GM23338 (cell line): Measurements from ENCODE around the gene MRPL38. TPM values are rescaled to one million over a fixed set of nuclear protein-coding genes. Genes with fewer than 3 reads are reported as not detected.

Source experiments
- ATAC-seq: fragments of 200-7000 bp; cut with Tn5 transposase; 3 replicates; pipeline ENCODE4 v1.9.1; 2020
- DNase-seq: peaks from one replicate; pipeline ENCODE4 v3.0.0-alpha.2; 2015; ENCODE audit warnings: low spot score
- H2AFZ ChIP-seq: fragments of 200-600 bp; sonication (generic); 2 replicates; pipeline ENCODE4 v1.8.0; 2016; ENCODE audit warnings: antibody characterized with exemption, mild to moderate bottlenecking, moderate library complexity
- H3F3A ChIP-seq: fragments of 200-600 bp; sonication (generic); replicated peaks from 2 replicates; pipeline ENCODE4 v1.8.0; 2017; ENCODE audit warnings: antibody characterized with exemption, mixed run types, low read depth
- H3K27ac ChIP-seq: fragments of 200-600 bp; sonication (generic); 2 replicates; pipeline ENCODE4 v1.6.1; 2016; ENCODE audit warnings: low read depth
- H3K27me3 ChIP-seq: fragments of 200-600 bp; sonication (generic); 2 replicates; pipeline ENCODE4 v1.8.0; 2016; ENCODE audit warnings: mild to moderate bottlenecking, mixed run types, moderate library complexity; ENCODE audit not compliant: insufficient read depth
- H3K36me3 ChIP-seq: fragments of 200-600 bp; sonication (generic); 2 replicates; pipeline ENCODE4 v1.8.0; 2016; ENCODE audit warnings: mild to moderate bottlenecking; ENCODE audit not compliant: insufficient read depth
- H3K4me1 ChIP-seq: fragments of 200-600 bp; sonication (generic); 2 replicates; pipeline ENCODE4 v1.8.0; 2016; ENCODE audit warnings: mild to moderate bottlenecking, moderate library complexity; ENCODE audit not compliant: insufficient read depth
- H3K4me2 ChIP-seq: fragments of 200-600 bp; sonication (generic); 2 replicates; pipeline ENCODE4 v1.7.1; 2017; ENCODE audit warnings: mixed run types
- H3K4me3 ChIP-seq: fragments of 200-600 bp; sonication (generic); 2 replicates; pipeline ENCODE4 v1.6.1; 2016; ENCODE audit warnings: mixed run types
- H3K79me2 ChIP-seq: fragments of 200-600 bp; sonication (generic); replicated peaks from 2 replicates; pipeline ENCODE4 v1.8.0; 2017; ENCODE audit warnings: mild to moderate bottlenecking; ENCODE audit not compliant: insufficient read depth
- H3K9me2 ChIP-seq: fragments of 200-600 bp; sonication (generic); 2 replicates; pipeline ENCODE4 v1.8.0; 2017; ENCODE audit not compliant: insufficient read depth
- H4K20me1 ChIP-seq: fragments of 200-600 bp; sonication (generic); replicated peaks from 2 replicates; pipeline ENCODE4 v1.8.0; 2017; ENCODE audit warnings: mild to moderate bottlenecking; ENCODE audit not compliant: insufficient read depth
- H3K27ac Mint-ChIP-seq: 2 replicates; pipeline ENCODE4 v1.8.0; 2020; ENCODE audit warnings: inconsistent platforms, mild to moderate bottlenecking, moderate library complexity, mixed read lengths
- H3K27me3 Mint-ChIP-seq: 3 replicates; pipeline ENCODE4 v1.8.0; 2022; ENCODE audit warnings: low read depth, mild to moderate bottlenecking, moderate library complexity, mixed read lengths, inconsistent platforms; ENCODE audit not compliant: insufficient read depth, poor library complexity
- H3K36me3 Mint-ChIP-seq: 3 replicates; pipeline ENCODE4 v1.8.0; 2021; ENCODE audit warnings: low read depth, mild to moderate bottlenecking, inconsistent platforms, moderate library complexity, mixed read lengths
- H3K4me1 Mint-ChIP-seq: 3 replicates; pipeline ENCODE4 v1.8.0; 2020; ENCODE audit warnings: mild to moderate bottlenecking, inconsistent platforms, mixed read lengths
- H3K4me3 Mint-ChIP-seq: 3 replicates; pipeline ENCODE4 v1.8.0; 2021; ENCODE audit warnings: moderate library complexity, mild to moderate bottlenecking, inconsistent platforms, mixed read lengths
- H3K9me3 Mint-ChIP-seq: 3 replicates; pipeline ENCODE4 v1.8.0; 2020; ENCODE audit warnings: moderate library complexity, mild to moderate bottlenecking, inconsistent platforms, mixed read lengths
- CREB1 ChIP-seq: fragments of 250-450 bp; sonication (Bioruptor Pico); IDR thresholded peaks from 2 replicates; pipeline ENCODE4 v1.5.0; 2020; ENCODE audit warnings: low read depth, mild to moderate bottlenecking, moderate library complexity
- EZH2 ChIP-seq: fragments of 200-600 bp; sonication (generic); IDR thresholded peaks from one replicate; pipeline ENCODE4 v1.8.0; 2017; ENCODE audit warnings: antibody characterized with exemption, mild to moderate bottlenecking, low read depth; ENCODE audit not compliant: unreplicated experiment
- EZH2phosphoT487 ChIP-seq: fragments of 200-600 bp; sonication (generic); IDR thresholded peaks from one replicate; pipeline ENCODE4 v1.8.1; 2018; ENCODE audit warnings: antibody characterized with exemption; ENCODE audit not compliant: unreplicated experiment
- JUNB ChIP-seq: IDR thresholded peaks from one replicate; pipeline ENCODE4 v1.6.1; 2016; ENCODE audit warnings: antibody characterized with exemption; ENCODE audit not compliant: unreplicated experiment
- NANOG ChIP-seq: IDR thresholded peaks from 2 replicates; pipeline ENCODE4 v1.6.1; 2016; ENCODE audit warnings: antibody characterized with exemption, borderline replicate concordance
- POLR2AphosphoS5 ChIP-seq: IDR thresholded peaks from 2 replicates; pipeline ENCODE4 v1.6.1; 2016; ENCODE audit warnings: antibody characterized with exemption, low read depth
- STAT1 ChIP-seq: IDR thresholded peaks from one replicate; pipeline ENCODE4 v1.6.1; 2016; ENCODE audit warnings: antibody characterized with exemption; ENCODE audit not compliant: unreplicated experiment
- ZNF114 ChIP-seq: fragments of 250-450 bp; sonication (Bioruptor Pico); IDR thresholded peaks from 2 replicates; pipeline ENCODE4 v1.5.0; 2020; ENCODE audit warnings: mild to moderate bottlenecking, moderate library complexity
- ZNF331 ChIP-seq: fragments of 250-450 bp; sonication (Bioruptor Pico); IDR thresholded peaks from 2 replicates; pipeline ENCODE4 v1.5.0; 2020; ENCODE audit warnings: low read depth, mild to moderate bottlenecking, moderate library complexity
- polyA plus RNA-seq: library from polyadenylated mRNA; unstranded; fragments of >200 nt; fragmentation: Nextera tagmentation; extraction: Ambion mirVana; gene quantifications from 2 replicates; pipeline ENCODE4 v1.2.1, GENCODE V29; 2016
- total RNA-seq: library from RNA; depleted of rRNA; stranded (reverse); fragments of >200 nt; shearing (Covaris generic); gene quantifications from 2 replicates; pipeline ENCODE4 v1.2.3, GENCODE V29; 2014
- TF ChIP-seq, protein P1 (sequence below): IDR thresholded peaks from 2 replicates; pipeline ENCODE4 v1.6.1; 2016; ENCODE audit warnings: antibody characterized with exemption
- TF ChIP-seq, protein P2 (sequence below): fragments of 250-450 bp; sonication (Bioruptor Pico); IDR thresholded peaks from 2 replicates; pipeline ENCODE4 v1.5.0; 2020; ENCODE audit warnings: mild to moderate bottlenecking, moderate library complexity
- TF ChIP-seq, protein P3 (sequence below), 2 experiments: fragments of 200-600 bp in 1 of 2; sonication (generic) in 1 of 2; conservative IDR thresholded peaks; 2 replicates each; pipeline versions ENCODE4 v1.5.1 to v1.6.1; 2016 to 2017; ENCODE audit warnings: antibody characterized with exemption in 2 of 2, low read depth in 2 of 2, mild to moderate bottlenecking in 2 of 2, moderate library complexity in 1 of 2
- TF ChIP-seq, protein P4 (sequence below): IDR thresholded peaks from one replicate; pipeline ENCODE4 v1.6.1; 2018; ENCODE audit warnings: antibody characterized with exemption; ENCODE audit not compliant: unreplicated experiment

The MRPL38 gene
- total and polyA plus RNA-seq, 2 experiments from 2014 or later = 63.6 to 90.0 TPM

GRCh38 chr17:75872434-75873351 is 32.0 kb downstream of the MRPL38 start:
- Histone ChIP-seq H3K4me3 (no peak overlapping the region), H3K4me2 (0 out of 2 replicates have a peak overlapping the region, but pooled peaks have one; percentile 26), H3K36me3 (no peaks in the 10 kb centered on the region), H3K27ac (peak overlapping the region; percentile 63), H3K9me2 (no peaks in the 10 kb centered on the region), H3K79me2 (no peaks in the 10 kb centered on the region), H3K4me1 (peaks cover 16% of the 10 kb centered on the region; the same call in 1 of the 2 replicates), H3K27me3 (peaks cover 17% of the 10 kb centered on the region), H4K20me1 (no peaks in the 10 kb centered on the region), H3F3A (peaks cover 16% of the 10 kb centered on the region), H2AFZ (peak overlapping the region; percentile 87)
- Mint-ChIP-seq H3K27ac (no peak overlapping the region), H3K9me3 (no peaks in the 10 kb centered on the region), H3K4me3 (no peak overlapping the region), H3K27me3 (peaks cover 28% of the 10 kb centered on the region), H3K4me1 (peaks cover 26% of the 10 kb centered on the region), H3K36me3 (no peaks in the 10 kb centered on the region)
- ATAC-seq (no peak), DNase-seq (peak; percentile 68)
- no peak for TF ChIP-seq STAT1
- TF ChIP-seq, protein P1, sequence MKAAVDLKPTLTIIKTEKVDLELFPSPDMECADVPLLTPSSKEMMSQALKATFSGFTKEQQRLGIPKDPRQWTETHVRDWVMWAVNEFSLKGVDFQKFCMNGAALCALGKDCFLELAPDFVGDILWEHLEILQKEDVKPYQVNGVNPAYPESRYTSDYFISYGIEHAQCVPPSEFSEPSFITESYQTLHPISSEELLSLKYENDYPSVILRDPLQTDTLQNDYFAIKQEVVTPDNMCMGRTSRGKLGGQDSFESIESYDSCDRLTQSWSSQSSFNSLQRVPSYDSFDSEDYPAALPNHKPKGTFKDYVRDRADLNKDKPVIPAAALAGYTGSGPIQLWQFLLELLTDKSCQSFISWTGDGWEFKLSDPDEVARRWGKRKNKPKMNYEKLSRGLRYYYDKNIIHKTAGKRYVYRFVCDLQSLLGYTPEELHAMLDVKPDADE = no peak
- no peak for TF ChIP-seq EZH2phosphoT487
- TF ChIP-seq ZNF114 (CRISPR knock-in tag) = no peak
- TF ChIP-seq POLR2AphosphoS5 = no peak
- no peak for TF ChIP-seq JUNB
- TF ChIP-seq, protein P2, sequence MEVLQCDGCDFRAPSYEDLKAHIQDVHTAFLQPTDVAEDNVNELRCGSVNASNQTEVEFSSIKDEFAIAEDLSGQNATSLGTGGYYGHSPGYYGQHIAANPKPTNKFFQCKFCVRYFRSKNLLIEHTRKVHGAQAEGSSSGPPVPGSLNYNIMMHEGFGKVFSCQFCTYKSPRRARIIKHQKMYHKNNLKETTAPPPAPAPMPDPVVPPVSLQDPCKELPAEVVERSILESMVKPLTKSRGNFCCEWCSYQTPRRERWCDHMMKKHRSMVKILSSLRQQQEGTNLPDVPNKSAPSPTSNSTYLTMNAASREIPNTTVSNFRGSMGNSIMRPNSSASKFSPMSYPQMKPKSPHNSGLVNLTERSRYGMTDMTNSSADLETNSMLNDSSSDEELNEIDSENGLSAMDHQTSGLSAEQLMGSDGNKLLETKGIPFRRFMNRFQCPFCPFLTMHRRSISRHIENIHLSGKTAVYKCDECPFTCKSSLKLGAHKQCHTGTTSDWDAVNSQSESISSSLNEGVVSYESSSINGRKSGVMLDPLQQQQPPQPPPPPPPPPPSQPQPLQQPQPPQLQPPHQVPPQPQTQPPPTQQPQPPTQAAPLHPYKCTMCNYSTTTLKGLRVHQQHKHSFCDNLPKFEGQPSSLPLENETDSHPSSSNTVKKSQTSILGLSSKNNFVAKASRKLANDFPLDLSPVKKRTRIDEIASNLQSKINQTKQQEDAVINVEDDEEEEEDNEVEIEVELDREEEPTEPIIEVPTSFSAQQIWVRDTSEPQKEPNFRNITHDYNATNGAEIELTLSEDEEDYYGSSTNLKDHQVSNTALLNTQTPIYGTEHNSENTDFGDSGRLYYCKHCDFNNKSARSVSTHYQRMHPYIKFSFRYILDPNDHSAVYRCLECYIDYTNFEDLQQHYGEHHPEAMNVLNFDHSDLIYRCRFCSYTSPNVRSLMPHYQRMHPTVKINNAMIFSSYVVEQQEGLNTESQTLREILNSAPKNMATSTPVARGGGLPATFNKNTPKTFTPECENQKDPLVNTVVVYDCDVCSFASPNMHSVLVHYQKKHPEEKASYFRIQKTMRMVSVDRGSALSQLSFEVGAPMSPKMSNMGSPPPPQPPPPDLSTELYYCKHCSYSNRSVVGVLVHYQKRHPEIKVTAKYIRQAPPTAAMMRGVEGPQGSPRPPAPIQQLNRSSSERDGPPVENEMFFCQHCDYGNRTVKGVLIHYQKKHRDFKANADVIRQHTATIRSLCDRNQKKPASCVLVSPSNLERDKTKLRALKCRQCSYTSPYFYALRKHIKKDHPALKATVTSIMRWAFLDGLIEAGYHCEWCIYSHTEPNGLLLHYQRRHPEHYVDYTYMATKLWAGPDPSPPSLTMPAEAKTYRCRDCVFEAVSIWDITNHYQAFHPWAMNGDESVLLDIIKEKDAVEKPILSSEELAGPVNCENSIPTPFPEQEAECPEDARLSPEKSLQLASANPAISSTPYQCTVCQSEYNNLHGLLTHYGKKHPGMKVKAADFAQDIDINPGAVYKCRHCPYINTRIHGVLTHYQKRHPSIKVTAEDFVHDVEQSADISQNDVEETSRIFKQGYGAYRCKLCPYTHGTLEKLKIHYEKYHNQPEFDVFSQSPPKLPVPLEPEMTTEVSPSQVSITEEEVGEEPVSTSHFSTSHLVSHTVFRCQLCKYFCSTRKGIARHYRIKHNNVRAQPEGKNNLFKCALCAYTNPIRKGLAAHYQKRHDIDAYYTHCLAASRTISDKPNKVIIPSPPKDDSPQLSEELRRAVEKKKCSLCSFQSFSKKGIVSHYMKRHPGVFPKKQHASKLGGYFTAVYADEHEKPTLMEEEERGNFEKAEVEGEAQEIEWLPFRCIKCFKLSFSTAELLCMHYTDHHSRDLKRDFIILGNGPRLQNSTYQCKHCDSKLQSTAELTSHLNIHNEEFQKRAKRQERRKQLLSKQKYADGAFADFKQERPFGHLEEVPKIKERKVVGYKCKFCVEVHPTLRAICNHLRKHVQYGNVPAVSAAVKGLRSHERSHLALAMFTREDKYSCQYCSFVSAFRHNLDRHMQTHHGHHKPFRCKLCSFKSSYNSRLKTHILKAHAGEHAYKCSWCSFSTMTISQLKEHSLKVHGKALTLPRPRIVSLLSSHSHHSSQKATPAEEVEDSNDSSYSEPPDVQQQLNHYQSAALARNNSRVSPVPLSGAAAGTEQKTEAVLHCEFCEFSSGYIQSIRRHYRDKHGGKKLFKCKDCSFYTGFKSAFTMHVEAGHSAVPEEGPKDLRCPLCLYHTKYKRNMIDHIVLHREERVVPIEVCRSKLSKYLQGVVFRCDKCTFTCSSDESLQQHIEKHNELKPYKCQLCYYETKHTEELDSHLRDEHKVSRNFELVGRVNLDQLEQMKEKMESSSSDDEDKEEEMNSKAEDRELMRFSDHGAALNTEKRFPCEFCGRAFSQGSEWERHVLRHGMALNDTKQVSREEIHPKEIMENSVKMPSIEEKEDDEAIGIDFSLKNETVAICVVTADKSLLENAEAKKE (CRISPR knock-in tag) = no peak
- TF ChIP-seq, protein P3, sequence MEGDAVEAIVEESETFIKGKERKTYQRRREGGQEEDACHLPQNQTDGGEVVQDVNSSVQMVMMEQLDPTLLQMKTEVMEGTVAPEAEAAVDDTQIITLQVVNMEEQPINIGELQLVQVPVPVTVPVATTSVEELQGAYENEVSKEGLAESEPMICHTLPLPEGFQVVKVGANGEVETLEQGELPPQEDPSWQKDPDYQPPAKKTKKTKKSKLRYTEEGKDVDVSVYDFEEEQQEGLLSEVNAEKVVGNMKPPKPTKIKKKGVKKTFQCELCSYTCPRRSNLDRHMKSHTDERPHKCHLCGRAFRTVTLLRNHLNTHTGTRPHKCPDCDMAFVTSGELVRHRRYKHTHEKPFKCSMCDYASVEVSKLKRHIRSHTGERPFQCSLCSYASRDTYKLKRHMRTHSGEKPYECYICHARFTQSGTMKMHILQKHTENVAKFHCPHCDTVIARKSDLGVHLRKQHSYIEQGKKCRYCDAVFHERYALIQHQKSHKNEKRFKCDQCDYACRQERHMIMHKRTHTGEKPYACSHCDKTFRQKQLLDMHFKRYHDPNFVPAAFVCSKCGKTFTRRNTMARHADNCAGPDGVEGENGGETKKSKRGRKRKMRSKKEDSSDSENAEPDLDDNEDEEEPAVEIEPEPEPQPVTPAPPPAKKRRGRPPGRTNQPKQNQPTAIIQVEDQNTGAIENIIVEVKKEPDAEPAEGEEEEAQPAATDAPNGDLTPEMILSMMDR (conservative IDR thresholded peaks at IDR 0.05; ENCODE audit: low read depth in 2 of 2) = no peak
- TF ChIP-seq CREB1 = no peak
- no peak for TF ChIP-seq ZNF331 (CRISPR knock-in tag)
- TF ChIP-seq, protein P4, sequence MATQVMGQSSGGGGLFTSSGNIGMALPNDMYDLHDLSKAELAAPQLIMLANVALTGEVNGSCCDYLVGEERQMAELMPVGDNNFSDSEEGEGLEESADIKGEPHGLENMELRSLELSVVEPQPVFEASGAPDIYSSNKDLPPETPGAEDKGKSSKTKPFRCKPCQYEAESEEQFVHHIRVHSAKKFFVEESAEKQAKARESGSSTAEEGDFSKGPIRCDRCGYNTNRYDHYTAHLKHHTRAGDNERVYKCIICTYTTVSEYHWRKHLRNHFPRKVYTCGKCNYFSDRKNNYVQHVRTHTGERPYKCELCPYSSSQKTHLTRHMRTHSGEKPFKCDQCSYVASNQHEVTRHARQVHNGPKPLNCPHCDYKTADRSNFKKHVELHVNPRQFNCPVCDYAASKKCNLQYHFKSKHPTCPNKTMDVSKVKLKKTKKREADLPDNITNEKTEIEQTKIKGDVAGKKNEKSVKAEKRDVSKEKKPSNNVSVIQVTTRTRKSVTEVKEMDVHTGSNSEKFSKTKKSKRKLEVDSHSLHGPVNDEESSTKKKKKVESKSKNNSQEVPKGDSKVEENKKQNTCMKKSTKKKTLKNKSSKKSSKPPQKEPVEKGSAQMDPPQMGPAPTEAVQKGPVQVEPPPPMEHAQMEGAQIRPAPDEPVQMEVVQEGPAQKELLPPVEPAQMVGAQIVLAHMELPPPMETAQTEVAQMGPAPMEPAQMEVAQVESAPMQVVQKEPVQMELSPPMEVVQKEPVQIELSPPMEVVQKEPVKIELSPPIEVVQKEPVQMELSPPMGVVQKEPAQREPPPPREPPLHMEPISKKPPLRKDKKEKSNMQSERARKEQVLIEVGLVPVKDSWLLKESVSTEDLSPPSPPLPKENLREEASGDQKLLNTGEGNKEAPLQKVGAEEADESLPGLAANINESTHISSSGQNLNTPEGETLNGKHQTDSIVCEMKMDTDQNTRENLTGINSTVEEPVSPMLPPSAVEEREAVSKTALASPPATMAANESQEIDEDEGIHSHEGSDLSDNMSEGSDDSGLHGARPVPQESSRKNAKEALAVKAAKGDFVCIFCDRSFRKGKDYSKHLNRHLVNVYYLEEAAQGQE = no peak
- TF ChIP-seq EZH2 = no peak
- TF ChIP-seq NANOG = no peak
